DOHH2 (cell line): ENCODE data around the gene MCU.

Experiments used
- EZH2phosphoT487 ChIP-seq: fragments of 200-600 bp; sonication (generic); IDR thresholded peaks from 2 replicates; pipeline ENCODE4 v1.6.1; 2017; ENCODE audit warnings: borderline replicate concordance, mild to moderate bottlenecking, antibody characterized with exemption, low read length, moderate library complexity, mixed read lengths
- TF ChIP-seq, protein P1 (sequence below): fragments of 200-600 bp; sonication (generic); IDR thresholded peaks from one replicate; pipeline ENCODE4 v1.5.1; 2014; ENCODE audit warnings: antibody characterized with exemption, mild to moderate bottlenecking, low read depth, low read length; ENCODE audit not compliant: poor library complexity, severe bottlenecking

- TF ChIP-seq, protein P1, sequence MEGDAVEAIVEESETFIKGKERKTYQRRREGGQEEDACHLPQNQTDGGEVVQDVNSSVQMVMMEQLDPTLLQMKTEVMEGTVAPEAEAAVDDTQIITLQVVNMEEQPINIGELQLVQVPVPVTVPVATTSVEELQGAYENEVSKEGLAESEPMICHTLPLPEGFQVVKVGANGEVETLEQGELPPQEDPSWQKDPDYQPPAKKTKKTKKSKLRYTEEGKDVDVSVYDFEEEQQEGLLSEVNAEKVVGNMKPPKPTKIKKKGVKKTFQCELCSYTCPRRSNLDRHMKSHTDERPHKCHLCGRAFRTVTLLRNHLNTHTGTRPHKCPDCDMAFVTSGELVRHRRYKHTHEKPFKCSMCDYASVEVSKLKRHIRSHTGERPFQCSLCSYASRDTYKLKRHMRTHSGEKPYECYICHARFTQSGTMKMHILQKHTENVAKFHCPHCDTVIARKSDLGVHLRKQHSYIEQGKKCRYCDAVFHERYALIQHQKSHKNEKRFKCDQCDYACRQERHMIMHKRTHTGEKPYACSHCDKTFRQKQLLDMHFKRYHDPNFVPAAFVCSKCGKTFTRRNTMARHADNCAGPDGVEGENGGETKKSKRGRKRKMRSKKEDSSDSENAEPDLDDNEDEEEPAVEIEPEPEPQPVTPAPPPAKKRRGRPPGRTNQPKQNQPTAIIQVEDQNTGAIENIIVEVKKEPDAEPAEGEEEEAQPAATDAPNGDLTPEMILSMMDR, result no peak
- no peak for TF ChIP-seq EZH2phosphoT487
These were observed 91.5 kb downstream of the MCU start for GRCh38 chr10:72783410-72783833.
